NCI-H2196 treated with DMSO at 0.1 percent for 48 hours (cell line): ENCODE results near the gene SHOC1.
"Not testable (repeated sequence)": the region's sequence is repeated elsewhere in the genome, so short reads cannot be mapped to it uniquely, and the experiment has no call there.

Source experiments
- DNase-seq: peaks from one replicate; lab custom pipeline; 2025; ENCODE audit not compliant: unreplicated experiment; lab: John Stamatoyannopoulos, UW

Gene SHOC1

GRCh38 chr9:111805830-111806241 lies 11.1 kb upstream of the SHOC1 start:
- DNase-seq, result no peak

- DNase-seq, result no peak
These were observed 10.5 kb upstream of the SHOC1 start for GRCh38 chr9:111805262-111805661.

- no peak for DNase-seq
These were observed 9.9 kb upstream of the SHOC1 start for GRCh38 chr9:111804636-111805035.

- DNase-seq, result no peak
These were observed 9.2 kb upstream of the SHOC1 start for GRCh38 chr9:111803924-111804323.

- DNase-seq, result no peak
These were observed 5.3 kb upstream of the SHOC1 start for GRCh38 chr9:111799915-111800526.

- DNase-seq, result no peak
These were observed 4.8 kb upstream of the SHOC1 start for GRCh38 chr9:111799506-111799905.

GRCh38 chr9:111798786-111799185 lies 4.0 kb upstream of the SHOC1 start:
- DNase-seq, result no peak

- no peak for DNase-seq
These were observed 761 bp upstream of the SHOC1 start for GRCh38 chr9:111795557-111795839.

GRCh38 chr9:111791821-111792220 lies 2.9 kb downstream of the SHOC1 start:
- not testable (repeated sequence) for DNase-seq

GRCh38 chr9:111789881-111790280 lies 4.9 kb downstream of the SHOC1 start:
- DNase-seq, result no peak

GRCh38 chr9:111783857-111784256 lies 10.9 kb downstream of the SHOC1 start:
- DNase-seq, result no peak

- no peak for DNase-seq
These were observed 11.3 kb downstream of the SHOC1 start for GRCh38 chr9:111783424-111783823.

GRCh38 chr9:111766066-111766465 lies 28.7 kb downstream of the SHOC1 start:
- no peak for DNase-seq

- no peak for DNase-seq
These were observed 32.2 kb downstream of the SHOC1 start for GRCh38 chr9:111762556-111762955.

- DNase-seq, result peak; percentile 58
These were observed 34.7 kb downstream of the SHOC1 start for GRCh38 chr9:111759762-111760639.

- no peak for DNase-seq
These were observed 39.9 kb downstream of the SHOC1 start for GRCh38 chr9:111754800-111755199.

- no peak for DNase-seq
These were observed 42.3 kb downstream of the SHOC1 start for GRCh38 chr9:111752455-111752854.
